Suppressor macrophage treated with lipopolysaccharide for 4 hours (primary cell): ENCODE data around the gene PCDHB7.
"Not testable (repeated sequence)": the region's sequence is repeated elsewhere in the genome, so short reads cannot be mapped to it uniquely, and the experiment has no call there.

ENCODE experiments used
- DNase-seq: peaks from one replicate; pipeline ENCODE4 v3.0.0-alpha.2; 2020

Gene PCDHB7

DNA sequence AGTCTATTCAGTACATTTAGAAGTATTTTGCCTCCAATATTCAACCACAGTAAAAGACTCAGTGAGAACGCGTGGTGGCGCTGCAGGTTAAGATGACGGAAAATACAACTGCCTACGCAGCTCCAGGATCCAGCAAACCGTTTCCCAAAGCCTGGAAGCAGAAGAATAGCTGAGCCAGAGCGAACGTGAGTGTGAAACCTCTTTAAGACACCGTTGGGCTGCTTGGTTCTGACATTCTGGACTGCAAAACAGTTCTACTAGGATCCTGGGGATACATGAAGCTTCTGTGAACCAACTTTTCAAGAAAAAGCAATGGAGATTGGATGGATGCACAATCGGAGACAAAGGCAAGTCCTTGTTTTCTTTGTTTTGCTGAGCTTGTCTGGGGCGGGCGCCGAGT is 9.8 kb downstream of the PCDHB7 start, which contains the start of gene PCDHB16:
PCDHB16 (plus strand) TSS at position 140 of the 400 bp plus-strand sequence; CDS start at position 313, 173 bp downstream.
- no peak for DNase-seq

DNA sequence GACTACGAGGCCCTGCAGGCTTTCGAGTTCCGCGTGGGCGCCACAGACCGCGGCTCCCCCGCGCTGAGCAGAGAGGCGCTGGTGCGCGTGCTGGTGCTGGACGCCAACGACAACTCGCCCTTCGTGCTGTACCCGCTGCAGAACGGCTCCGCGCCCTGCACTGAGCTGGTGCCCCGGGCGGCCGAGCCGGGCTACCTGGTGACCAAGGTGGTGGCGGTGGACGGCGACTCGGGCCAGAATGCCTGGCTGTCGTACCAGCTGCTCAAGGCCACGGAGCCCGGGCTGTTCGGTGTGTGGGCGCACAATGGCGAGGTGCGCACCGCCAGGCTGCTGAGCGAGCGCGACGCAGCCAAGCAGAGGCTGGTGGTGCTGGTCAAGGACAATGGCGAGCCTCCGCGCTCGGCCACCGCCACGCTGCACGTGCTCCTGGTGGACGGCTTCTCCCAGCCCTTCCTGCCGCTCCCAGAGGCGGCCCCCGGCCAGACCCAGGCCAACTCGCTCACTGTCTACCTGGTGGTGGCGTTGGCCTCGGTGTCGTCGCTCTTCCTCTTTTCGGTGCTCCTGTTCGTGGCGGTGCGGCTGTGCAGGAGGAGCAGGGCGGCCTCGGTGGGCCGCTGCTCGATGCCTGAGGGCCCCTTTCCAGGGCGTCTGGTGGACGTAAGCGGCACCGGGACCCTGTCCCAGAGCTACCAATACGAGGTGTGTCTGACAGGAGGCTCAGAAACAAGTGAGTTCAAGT is 11.8 kb downstream of the PCDHB7 start:
- not testable (repeated sequence) for DNase-seq

- DNase-seq, result no peak
Measured at GRCh38 chr5:141186897-141187512, 14.6 kb downstream of the PCDHB7 start, which contains the start of gene PCDHB9. TSS of gene PCDHB9 (plus strand) at chr5:141187161. CDS start at chr5:141187319, 158 bp downstream.

GRCh38 chr5:141188682-141189081 is 16.2 kb downstream of the PCDHB7 start:
- not testable (repeated sequence) for DNase-seq

GRCh38 chr5:141189131-141189530 is 16.7 kb downstream of the PCDHB7 start:
- not testable (repeated sequence) for DNase-seq

GRCh38 chr5:141192110-141192725 is 19.8 kb downstream of the PCDHB7 start, which contains the start of gene PCDHB10:
TSS of gene PCDHB10 (plus strand) at chr5:141192353. CDS start at chr5:141192553, 200 bp downstream.
- DNase-seq, result peak; percentile 18

- not testable (repeated sequence) for DNase-seq
Measured at GRCh38 chr5:141194332-141194731, 21.9 kb downstream of the PCDHB7 start.

GRCh38 chr5:141196363-141196762 is 23.9 kb downstream of the PCDHB7 start:
- DNase-seq, result no peak

DNA sequence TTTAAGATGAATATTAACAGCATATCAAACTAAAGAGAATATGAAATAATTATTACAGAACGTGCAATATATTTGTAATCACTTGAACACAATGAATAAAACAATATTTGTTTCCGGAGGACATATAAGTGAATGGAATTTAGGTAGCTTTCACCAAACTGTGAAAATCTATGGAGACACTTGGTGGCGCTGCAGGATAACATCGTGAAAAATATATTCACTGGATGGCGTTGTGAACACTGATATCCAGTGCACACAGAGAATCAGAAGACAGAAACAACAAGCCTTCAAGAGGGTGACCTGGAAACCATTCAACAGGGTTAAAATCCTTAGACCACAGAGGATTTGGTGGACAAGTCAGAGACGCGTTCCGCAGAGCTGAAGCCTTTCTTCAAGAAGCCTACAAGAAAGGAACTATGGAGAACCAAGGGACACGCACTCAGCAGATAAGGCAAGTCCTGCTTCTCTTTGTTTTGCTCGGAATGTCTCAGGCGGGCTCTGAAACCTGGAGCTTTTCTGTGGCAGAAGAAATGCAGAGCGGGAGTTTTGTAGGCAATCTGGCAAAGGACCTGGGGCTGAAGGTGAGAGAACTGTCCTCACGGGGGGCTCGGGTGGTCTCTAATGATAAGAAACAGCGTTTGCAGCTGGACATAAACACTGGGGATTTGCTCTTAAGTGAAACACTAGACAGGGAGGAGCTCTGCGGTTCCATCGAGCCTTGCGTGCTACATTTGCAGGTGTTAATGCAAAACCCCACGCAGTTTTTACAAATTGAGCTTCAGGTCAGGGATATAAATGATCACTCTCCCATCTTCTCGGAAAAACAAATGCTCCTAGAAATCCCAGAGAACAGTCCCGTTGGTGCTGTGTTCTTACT is 27.2 kb downstream of the PCDHB7 start, which contains the start of gene PCDHB11:
PCDHB11 (plus strand) TSS at position 269 of the 877 bp plus-strand sequence; CDS start at position 417, 148 bp downstream.
- DNase-seq, result no peak

DNA sequence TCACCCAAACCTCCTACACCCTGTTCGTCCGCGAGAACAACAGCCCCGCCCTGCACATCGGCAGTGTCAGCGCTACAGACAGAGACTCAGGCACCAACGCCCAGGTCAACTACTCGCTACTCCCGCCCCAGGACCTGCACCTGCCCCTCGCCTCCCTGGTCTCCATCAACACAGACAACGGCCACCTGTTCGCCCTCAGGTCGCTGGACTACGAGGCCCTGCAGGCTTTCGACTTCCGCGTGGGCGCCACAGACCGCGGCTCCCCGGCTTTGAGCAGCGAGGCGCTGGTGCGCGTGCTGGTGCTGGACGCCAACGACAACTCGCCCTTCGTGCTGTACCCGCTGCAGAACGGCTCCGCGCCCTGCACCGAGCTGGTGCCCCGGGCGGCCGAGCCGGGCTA is 28.7 kb downstream of the PCDHB7 start:
- not testable (repeated sequence) for DNase-seq

- not testable (repeated sequence) for DNase-seq
Measured at GRCh38 chr5:141201646-141202045, 29.2 kb downstream of the PCDHB7 start.

GRCh38 chr5:141208478-141208877 is 36.0 kb downstream of the PCDHB7 start, which contains the start of gene PCDHB12:
TSS of gene PCDHB12 (plus strand) at chr5:141208719. CDS start at chr5:141208908, 189 bp downstream.
- no peak for DNase-seq

DNA sequence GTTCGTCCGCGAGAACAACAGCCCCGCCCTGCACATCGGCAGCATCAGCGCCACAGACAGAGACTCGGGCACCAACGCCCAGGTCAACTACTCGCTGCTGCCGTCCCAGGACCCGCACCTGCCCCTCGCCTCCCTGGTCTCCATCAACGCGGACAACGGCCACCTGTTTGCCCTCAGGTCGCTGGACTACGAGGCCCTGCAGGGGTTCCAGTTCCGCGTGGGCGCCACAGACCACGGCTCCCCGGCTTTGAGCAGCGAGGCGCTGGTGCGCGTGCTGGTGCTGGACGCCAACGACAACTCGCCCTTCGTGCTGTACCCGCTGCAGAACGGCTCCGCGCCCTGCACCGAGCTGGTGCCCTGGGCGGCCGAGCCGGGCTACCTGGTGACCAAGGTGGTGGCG is 37.8 kb downstream of the PCDHB7 start:
- DNase-seq, result not testable (repeated sequence)

DNA sequence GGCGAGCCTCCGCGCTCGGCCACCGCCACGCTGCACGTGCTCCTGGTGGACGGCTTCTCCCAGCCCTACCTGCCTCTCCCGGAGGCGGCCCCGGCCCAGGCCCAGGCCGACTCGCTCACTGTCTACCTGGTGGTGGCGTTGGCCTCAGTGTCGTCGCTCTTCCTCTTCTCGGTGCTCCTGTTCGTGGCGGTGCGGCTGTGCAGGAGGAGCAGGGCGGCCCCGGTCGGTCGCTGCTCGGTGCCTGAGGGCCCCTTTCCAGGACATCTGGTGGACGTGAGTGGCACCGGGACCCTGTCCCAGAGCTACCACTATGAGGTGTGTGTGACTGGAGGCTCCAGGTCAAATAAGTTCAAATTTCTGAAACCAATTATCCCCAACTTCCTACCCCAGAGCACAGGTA is 38.4 kb downstream of the PCDHB7 start:
- DNase-seq, result not testable (repeated sequence)

GRCh38 chr5:141213656-141214339 is 41.4 kb downstream of the PCDHB7 start, which contains the start of gene PCDHB13:
TSS of gene PCDHB13 (plus strand) at chr5:141213919. CDS start at chr5:141214124, 205 bp downstream.
- peak; percentile 3 for DNase-seq

DNA sequence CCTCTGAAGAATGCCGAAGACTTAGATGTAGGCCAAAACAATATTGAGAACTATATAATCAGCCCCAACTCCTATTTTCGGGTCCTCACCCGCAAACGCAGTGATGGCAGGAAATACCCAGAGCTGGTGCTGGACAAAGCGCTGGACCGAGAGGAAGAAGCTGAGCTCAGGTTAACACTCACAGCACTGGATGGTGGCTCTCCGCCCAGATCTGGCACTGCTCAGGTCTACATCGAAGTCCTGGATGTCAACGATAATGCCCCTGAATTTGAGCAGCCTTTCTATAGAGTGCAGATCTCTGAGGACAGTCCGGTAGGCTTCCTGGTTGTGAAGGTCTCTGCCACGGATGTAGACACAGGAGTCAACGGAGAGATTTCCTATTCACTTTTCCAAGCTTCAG is 42.1 kb downstream of the PCDHB7 start:
- not testable (repeated sequence) for DNase-seq

GRCh38 chr5:141215504-141215903 is 43.1 kb downstream of the PCDHB7 start:
- not testable (repeated sequence) for DNase-seq

GRCh38 chr5:141216035-141216434 is 43.6 kb downstream of the PCDHB7 start:
- not testable (repeated sequence) for DNase-seq

- no peak for DNase-seq
Measured at GRCh38 chr5:141223112-141223783, 50.8 kb downstream of the PCDHB7 start, which contains the start of gene PCDHB14. TSS of gene PCDHB14 (plus strand) at chr5:141223343. CDS start at chr5:141223506, 163 bp downstream.

DNA sequence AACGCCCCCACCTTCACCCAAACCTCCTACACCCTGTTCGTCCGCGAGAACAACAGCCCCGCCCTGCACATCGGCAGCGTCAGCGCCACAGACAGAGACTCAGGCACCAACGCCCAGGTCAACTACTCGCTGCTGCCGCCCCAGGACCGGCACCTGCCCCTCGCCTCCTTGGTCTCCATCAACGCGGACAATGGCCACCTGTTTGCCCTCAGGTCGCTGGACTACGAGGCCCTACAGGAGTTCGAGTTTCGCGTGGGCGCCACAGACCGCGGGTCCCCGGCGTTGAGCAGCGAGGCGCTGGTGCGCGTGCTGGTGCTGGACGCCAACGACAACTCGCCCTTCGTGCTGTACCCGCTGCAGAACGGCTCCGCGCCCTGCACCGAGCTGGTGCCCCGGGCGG is 52.4 kb downstream of the PCDHB7 start:
- DNase-seq, result not testable (repeated sequence)

GRCh38 chr5:141225421-141225820 is 53.0 kb downstream of the PCDHB7 start:
- not testable (repeated sequence) for DNase-seq
